Stimulated activated CD4-positive, alpha-beta T cell treated with anti-CD3 and anti-CD28 coated beads, Interleukin-1b, Interleukin-23, amount 100 ng/mL, for 24 hours (primary cell): ENCODE measurements around the gene IL25.
"Not testable (repeated sequence)": the region's sequence is repeated elsewhere in the genome, so short reads cannot be mapped to it uniquely, and the experiment has no call there.

ENCODE experiments used
- DNase-seq, 4 experiments: peaks; one replicate each; pipeline ENCODE4 v3.0.0-alpha.2; 2020; ENCODE audit warnings: low read depth in 4 of 4, low spot score in 1 of 4

Gene IL25

DNA sequence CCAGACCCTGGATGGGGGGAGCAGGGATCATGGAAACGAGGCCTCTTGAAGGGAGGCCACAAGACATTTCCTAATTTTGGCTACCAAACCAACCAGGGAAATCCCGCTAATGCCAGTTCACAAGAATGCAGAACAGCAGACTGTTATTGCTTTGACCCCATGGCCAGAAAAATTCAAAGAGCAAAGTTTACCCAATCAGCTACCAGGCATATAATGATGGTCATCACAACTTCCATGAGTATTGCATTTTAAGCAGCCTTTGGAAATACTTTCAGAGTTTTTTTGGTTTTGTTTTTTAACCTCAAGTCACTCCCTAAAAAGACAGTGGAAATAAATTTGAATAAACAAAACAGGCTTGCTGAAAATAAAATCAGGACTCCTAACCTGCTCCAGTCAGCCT lies at the start of gene IL25:
Gene IL25 (plus strand): TSS at position 301 of the 400 bp plus-strand sequence.
- DNase-seq: no peak

- DNase-seq: no peak
Observed at GRCh38 chr14:23323838-23324454, 48.7 kb upstream of the IL25 start.

GRCh38 chr14:23324455-23324846 lies 48.2 kb upstream of the IL25 start:
- no peak for DNase-seq

DNA sequence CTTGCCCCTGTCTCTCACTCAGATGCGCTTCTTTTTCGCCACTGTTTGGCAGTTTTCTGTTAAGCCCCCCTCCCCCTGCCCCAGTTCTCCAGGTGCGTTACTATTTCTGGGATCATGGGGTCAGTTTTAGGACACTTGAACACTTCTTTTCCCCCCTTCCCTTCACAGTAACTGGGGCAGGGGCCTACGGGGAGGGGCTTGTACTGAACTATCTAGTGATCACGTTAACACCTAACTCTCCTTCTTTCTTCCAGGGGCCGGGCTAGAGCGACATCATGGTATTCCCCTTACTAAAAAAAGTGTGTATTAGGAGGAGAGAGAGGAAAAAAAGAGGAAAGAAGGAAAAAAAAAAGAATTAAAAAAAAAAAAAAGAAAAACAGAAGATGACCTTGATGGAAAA lies 47.6 kb upstream of the IL25 start:
- no peak for DNase-seq

DNA sequence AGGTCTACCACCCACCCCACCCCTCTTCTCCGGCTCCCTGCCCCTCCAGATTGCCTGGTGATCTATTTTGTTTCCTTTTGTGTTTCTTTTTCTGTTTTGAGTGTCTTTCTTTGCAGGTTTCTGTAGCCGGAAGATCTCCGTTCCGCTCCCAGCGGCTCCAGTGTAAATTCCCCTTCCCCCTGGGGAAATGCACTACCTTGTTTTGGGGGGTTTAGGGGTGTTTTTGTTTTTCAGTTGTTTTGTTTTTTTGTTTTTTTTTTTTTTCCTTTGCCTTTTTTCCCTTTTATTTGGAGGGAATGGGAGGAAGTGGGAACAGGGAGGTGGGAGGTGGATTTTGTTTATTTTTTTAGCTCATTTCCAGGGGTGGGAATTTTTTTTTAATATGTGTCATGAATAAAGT lies 46.9 kb upstream of the IL25 start:
- not testable (repeated sequence) for DNase-seq

- no peak for DNase-seq
Observed at GRCh38 chr14:23326491-23327332, 45.9 kb upstream of the IL25 start.

DNA sequence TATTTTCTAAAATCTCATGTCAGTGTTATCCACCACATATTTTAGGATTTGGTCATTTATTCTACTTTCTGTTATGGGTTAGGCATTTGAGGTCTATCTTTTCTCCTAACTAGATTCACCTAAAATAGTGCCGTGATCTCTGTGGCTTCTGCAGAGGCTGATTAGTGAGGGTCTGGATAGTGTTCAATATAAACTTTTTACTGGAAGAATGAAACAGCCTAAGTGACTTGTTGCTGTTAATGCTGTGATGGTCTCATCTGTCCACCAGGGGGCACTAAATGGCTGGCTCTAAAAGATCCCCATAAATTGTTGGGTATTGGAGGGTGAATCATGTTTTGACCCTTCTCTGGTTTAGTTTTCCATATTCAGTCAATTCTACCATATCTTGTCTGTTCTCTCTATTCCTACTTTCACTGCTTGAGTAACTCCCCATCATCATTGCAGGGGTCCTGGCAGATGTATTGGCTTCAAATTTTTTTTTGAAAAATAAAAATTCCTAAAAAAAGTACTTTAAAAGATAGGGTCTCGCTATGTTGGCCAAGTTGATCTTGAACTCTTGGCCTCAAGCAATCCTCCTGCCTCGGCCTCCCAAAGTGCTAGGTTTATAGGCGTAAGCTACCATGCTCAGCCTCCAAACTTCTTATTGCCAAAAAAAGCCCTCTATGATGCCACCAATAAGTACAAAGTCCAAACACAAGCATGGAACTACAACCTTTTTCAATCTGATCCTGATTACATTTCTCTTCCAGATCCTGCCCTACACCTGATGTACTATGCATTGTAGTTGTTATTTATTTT lies 44.5 kb upstream of the IL25 start:
- DNase-seq: peak; percentile 32 to 57 (median 45)

GRCh38 chr14:23335623-23336022 lies 37.0 kb upstream of the IL25 start:
- no peak for DNase-seq

- no peak for DNase-seq
Observed at GRCh38 chr14:23339506-23340268, 32.9 kb upstream of the IL25 start.

- no peak for DNase-seq
Observed at GRCh38 chr14:23344481-23344880, 28.1 kb upstream of the IL25 start.

DNA sequence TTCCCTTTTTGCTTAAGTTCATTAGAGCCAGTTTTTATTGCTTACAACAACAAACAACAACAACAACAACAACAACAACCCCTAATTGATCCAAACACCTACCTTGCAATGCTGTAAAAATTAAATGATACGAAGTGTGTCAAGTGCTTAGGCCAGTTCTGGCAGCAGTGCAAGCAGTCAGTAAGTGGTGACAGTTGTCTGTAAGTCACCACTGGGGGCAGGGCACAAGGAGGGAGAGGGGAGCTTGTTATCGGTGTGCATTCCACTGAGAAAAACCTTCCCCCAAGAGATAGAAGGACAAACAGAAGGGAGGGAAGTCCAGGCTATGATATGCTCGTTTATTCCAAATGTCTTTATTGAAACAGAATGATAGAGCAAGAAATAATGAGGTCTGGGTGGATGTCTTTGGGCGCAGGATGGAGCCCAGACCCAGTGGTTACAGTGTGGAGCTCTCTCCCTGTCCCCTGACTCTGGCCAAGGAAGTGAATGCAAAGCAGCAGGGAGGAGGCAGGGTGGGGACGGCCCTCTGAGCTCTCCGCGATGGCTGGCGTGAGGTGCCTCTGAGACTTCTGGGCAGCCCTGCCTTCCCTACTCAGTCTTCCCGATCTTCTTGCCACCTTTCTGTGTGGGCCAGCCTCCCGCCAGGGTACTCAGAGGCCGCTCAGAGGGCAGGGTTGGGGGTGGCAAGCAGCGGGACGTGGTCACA lies 26.5 kb upstream of the IL25 start:
- no peak for DNase-seq

GRCh38 chr14:23346693-23347405 lies 25.8 kb upstream of the IL25 start:
- no peak for DNase-seq

GRCh38 chr14:23347406-23348296 lies 25.0 kb upstream of the IL25 start:
- DNase-seq: no peak

GRCh38 chr14:23348297-23348655 lies 24.3 kb upstream of the IL25 start:
- DNase-seq: no peak

DNA sequence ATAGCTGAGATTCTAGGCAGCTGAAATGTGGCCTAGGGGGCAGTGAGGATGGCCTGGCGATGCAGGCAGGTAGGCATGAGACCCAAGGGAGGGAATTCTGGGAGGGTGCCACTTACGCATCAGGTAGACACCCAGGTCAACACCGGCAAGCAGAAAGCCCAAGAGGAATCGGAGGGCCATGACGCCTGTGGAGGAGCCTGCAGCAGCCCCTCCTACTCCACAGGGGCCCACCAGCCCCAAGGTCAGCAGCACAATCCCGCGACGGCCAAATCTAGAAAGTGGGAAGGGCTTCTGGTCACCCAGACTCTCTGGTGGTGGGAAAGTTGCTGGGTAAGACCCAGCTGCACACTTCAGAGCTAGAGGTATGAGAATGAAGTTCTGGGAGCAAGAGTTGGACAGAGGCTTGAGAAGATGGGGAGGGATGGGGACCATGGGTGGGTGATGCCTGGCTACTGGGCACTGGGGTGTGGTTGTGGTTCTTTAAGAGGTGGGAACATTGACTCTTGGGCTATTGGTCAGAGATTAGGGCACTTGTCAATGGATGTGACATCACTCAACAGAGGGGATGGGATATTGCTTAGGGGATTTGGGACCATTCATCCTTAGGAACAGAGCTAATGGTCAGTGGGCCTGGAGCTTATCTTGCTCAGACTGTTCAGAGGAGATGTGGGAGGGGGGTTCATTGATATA lies 23.3 kb upstream of the IL25 start:
- DNase-seq: no peak

DNA sequence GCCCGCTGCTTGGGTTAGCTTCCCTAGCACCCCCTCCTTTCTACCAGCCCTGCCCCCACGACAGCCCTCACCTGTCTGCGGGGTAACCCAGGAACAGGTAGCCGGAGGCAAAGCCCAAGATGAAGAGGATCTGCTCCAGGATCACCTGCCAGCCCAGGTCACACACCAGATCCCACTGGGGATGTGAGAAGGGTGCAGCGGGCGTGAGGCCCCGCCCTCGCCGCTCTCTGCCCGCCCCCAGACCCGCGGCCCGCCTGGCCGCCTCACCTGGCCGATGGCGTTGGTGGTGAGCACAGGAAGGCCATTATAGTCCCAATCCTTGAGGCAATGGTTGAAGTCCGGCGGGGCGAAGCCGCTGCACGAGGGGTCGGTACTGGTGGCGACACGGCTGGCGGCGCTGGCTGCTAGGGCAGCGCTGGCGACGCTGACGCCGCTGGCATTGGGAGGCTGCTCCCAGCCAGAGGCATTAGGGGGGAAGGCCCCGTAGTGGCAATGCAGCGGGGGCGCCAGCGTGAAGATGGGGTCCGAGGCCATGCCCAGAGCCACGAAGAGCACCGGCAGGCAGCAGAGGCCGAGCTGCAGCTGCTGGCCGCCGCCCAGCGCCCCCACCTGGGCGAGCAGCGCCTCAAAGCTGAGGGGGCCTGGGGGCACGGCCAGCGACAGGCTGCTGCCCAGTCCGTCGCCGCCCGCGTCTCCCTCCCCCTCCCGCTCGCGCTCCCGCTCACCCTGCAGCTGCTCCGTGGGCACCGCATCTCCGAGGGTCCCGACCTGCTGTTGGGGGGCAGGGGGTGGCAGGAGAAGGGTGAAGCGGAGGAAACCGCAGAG lies 20.7 kb upstream of the IL25 start:
- DNase-seq: no peak
